Myocyte (in vitro differentiated cells): ENCODE data around the gene CCL18. TPM values are rescaled to one million over a fixed set of nuclear protein-coding genes. Genes with fewer than 3 reads are reported as not detected.
"Not testable (repeated sequence)": the region's sequence is repeated elsewhere in the genome, so short reads cannot be mapped to it uniquely, and the experiment has no call there.

Source experiments
- DNase-seq: peaks from one replicate; pipeline ENCODE4 v3.0.0-alpha.2; 2012; ENCODE audit warnings: low read depth
- polyA plus RNA-seq: library from polyadenylated mRNA; unstranded; fragments of >200 nt; gene quantifications from one replicate; pipeline ENCODE4 v1.2.1, GENCODE V29; 2012; ENCODE audit warnings: missing spikeins
- total RNA-seq: library from RNA; depleted of rRNA; stranded (reverse); fragments of >200 nt; gene quantifications from 2 replicates; pipeline ENCODE4 v1.2.3, GENCODE V29; 2014

CCL18 gene
- total RNA-seq: not detected in 2 replicates
- not detected for polyA plus RNA-seq

GRCh38 chr17:36063786-36064541 lies at the start of gene CCL18:
CCL18 (plus strand) TSS chr17:36064272; CDS start chr17:36064343, 71 bp downstream.
- DNase-seq: no peak

- DNase-seq: no peak
Observed at GRCh38 chr17:36014946-36015345, 49.1 kb upstream of the CCL18 start.

- not testable (repeated sequence) for DNase-seq
Observed at GRCh38 chr17:36015895-36016294, 48.2 kb upstream of the CCL18 start.

- DNase-seq: no peak
Observed at GRCh38 chr17:36016555-36016954, 47.5 kb upstream of the CCL18 start.

- no peak for DNase-seq
Observed at GRCh38 chr17:36017799-36018198, 46.3 kb upstream of the CCL18 start, which contains the start of gene CCL23. CCL23 (minus strand) TSS chr17:36017972; CDS start chr17:36017897, 75 bp downstream.

- DNase-seq: no peak
Observed at GRCh38 chr17:36019423-36019822, 44.6 kb upstream of the CCL18 start.

GRCh38 chr17:36024106-36024869 lies 39.8 kb upstream of the CCL18 start:
- DNase-seq: no peak

GRCh38 chr17:36027761-36028160 lies 36.3 kb upstream of the CCL18 start:
- no peak for DNase-seq

GRCh38 chr17:36030956-36031355 lies 33.1 kb upstream of the CCL18 start:
- no peak for DNase-seq

- DNase-seq: no peak
Observed at GRCh38 chr17:36034127-36034526, 29.9 kb upstream of the CCL18 start.

GRCh38 chr17:36036235-36036634 lies 27.8 kb upstream of the CCL18 start:
- DNase-seq: no peak

- DNase-seq: no peak
Observed at GRCh38 chr17:36048066-36048465, 16.0 kb upstream of the CCL18 start.

GRCh38 chr17:36049643-36050042 lies 14.4 kb upstream of the CCL18 start:
- DNase-seq: no peak

GRCh38 chr17:36055171-36055570 lies 8.9 kb upstream of the CCL18 start:
- no peak for DNase-seq

- no peak for DNase-seq
Observed at GRCh38 chr17:36055921-36056520, 8.1 kb upstream of the CCL18 start.

GRCh38 chr17:36057911-36058310 lies 6.2 kb upstream of the CCL18 start:
- DNase-seq: no peak

- DNase-seq: no peak
Observed at GRCh38 chr17:36059406-36059805, 4.7 kb upstream of the CCL18 start.

GRCh38 chr17:36060816-36061215 lies 3.3 kb upstream of the CCL18 start:
- no peak for DNase-seq

- no peak for DNase-seq
Observed at GRCh38 chr17:36066365-36066985, 2.4 kb downstream of the CCL18 start.

GRCh38 chr17:36068524-36068923 lies 4.5 kb downstream of the CCL18 start:
- no peak for DNase-seq

GRCh38 chr17:36069136-36069535 lies 5.1 kb downstream of the CCL18 start:
- no peak for DNase-seq

- DNase-seq: no peak
Observed at GRCh38 chr17:36070427-36070826, 6.4 kb downstream of the CCL18 start.
